Right lobe of liver (tissue), 6 donors: ENCODE measurements around the gene RPUSD3. TPM values are rescaled to one million over a fixed set of nuclear protein-coding genes. Genes with fewer than 3 reads are reported as not detected.
A peak's percentile ranks its signal among the peaks of the same experiment; 100 is the strongest.
"Not testable (repeated sequence)": the region's sequence is repeated elsewhere in the genome, so short reads cannot be mapped to it uniquely, and the experiment has no call there.

Experiments
- ATAC-seq, 4 donors: fragments of 200-7000 bp; cut with Tn5 transposase; one replicate each; pipeline ENCODE4 v1.9.1; 2020; ENCODE audit warnings: mild to moderate bottlenecking in 4 of 4, moderate library complexity in 4 of 4
- DNase-seq, 3 donors: peaks; one replicate each; pipeline ENCODE4 v3.0.0-alpha.2; 2020
- H3K27ac ChIP-seq, 3 donors: fragments of 200-600 bp; one replicate each; pipeline ENCODE4 v1.8.0; 2022
- H3K27me3 ChIP-seq, 2 donors: fragments of 200-600 bp; one replicate each; pipeline ENCODE4 v1.8.0; 2022
- H3K36me3 ChIP-seq, 4 donors: fragments of 200-600 bp; sonication (generic) in 1 of 4; one replicate each; pipeline versions ENCODE4 v1.5.1 to v1.8.0; 2017 to 2022; ENCODE audit warnings: control low read depth in 1 of 4
- H3K4me1 ChIP-seq, 4 donors: fragments of 200-600 bp; sonication (generic) in 1 of 4; one replicate each; pipeline versions ENCODE4 v1.5.1 to v1.8.0; 2017 to 2022; ENCODE audit warnings: control low read depth in 1 of 4
- H3K4me3 ChIP-seq, 3 donors: fragments of 200-600 bp; one replicate each; pipeline ENCODE4 v1.8.0; 2022
- H3K9me3 ChIP-seq, 4 donors: fragments of 200-600 bp; sonication (generic) in 1 of 4; one replicate each; pipeline versions ENCODE4 v1.5.1 to v1.8.0; 2017 to 2022; ENCODE audit warnings: control low read depth in 1 of 4
- CTCF ChIP-seq, 4 donors: fragments of 200-600 bp in 3 of 4; fragments of 450-650 bp in 1 of 4; IDR thresholded peaks; one replicate each; pipeline versions ENCODE4 v1.5.1 to v1.8.0; 2016 to 2022; ENCODE audit warnings: antibody characterized with exemption in 4 of 4, mild to moderate bottlenecking in 2 of 4
- POLR2A ChIP-seq: fragments of 450-650 bp; IDR thresholded peaks from one replicate; pipeline ENCODE4 v1.6.1; 2017; ENCODE audit warnings: antibody characterized with exemption, mild to moderate bottlenecking
- WGBS: methylation state at CpG from one replicate; pipeline ENCODE4 v1.1.6; 2018; ENCODE audit warnings: low coverage, low lambda C conversion rate; ENCODE audit not compliant: insufficient coverage; ENCODE audit errors: missing lambda C conversion rate; 5-methylcytosine and 5-hydroxymethylcytosine counted together
- intact Hi-C, 2 donors: fragments of 100-400 bp; cut with DNase I; formaldehyde crosslinking; loops; one replicate each; pipeline versions ENCODE4 v1.11.2 to v1.14.1; 2022
- total RNA-seq, 6 experiments: library from RNA; depleted of rRNA in 2 of 6; stranded (reverse); fragments of >200 nt in 2 of 6; fragmentation: NEBNext Ultra II Directional in 3 of 6; extraction: Animal tissue kit (Norgen Biotek cat#: 25700) in 3 of 6; gene quantifications; one replicate each; pipeline versions ENCODE4 v1.1.0 to v1.2.4, GENCODE V29; 2016 to 2023
- donor health status: DM: no; HTN: yes; CAD: no.
- donor health status: DM: no; HTN: no; CAD: no.
- donor health status: DM: no; HTN: no; CAD: no.
- donor health status: DM: no; HTN: yes; CAD: no.
- donor health status: DM: no; HTN: yes; CAD: no.

Gene RPUSD3
- total RNA-seq, 6 experiments from 2014 or later = 15.8 to 34.6 (median 22.4) TPM

GRCh38 chr3:9876991-9877390, 33.2 kb upstream of the RPUSD3 start:
- no peaks in the 10 kb centered on the region for H3K9me3 ChIP-seq
- DNase-seq (no peak), ATAC-seq (peak in 2 of 4 donors; percentile 30 to 32)
- no peak overlapping the region for H3K4me3 ChIP-seq
- intact Hi-C loops = no loop called here
- TF ChIP-seq CTCF (IDR thresholded peaks at IDR 0.05) = no peak
- no peak for TF ChIP-seq POLR2A
- WGBS = 50% methylated on average over 1 of the region's 12 CpGs
- no peaks in the 10 kb centered on the region for H3K27me3 ChIP-seq
- no peaks in the 10 kb centered on the region for H3K36me3 ChIP-seq
- H3K4me1 ChIP-seq = no peaks in the 10 kb centered on the region
- H3K27ac ChIP-seq = no peak overlapping the region

GRCh38 chr3:9876255-9876654, 32.4 kb upstream of the RPUSD3 start:
- H3K27me3 ChIP-seq, DNase-seq, ATAC-seq, H3K4me1 ChIP-seq, H3K9me3 ChIP-seq, H3K36me3 ChIP-seq, H3K4me3 ChIP-seq, intact Hi-C loops, H3K27ac ChIP-seq: not testable (repeated sequence)
- WGBS = 66% methylated on average over 4 of the region's 4 CpGs

GRCh38 chr3:9875448-9875847, 31.6 kb upstream of the RPUSD3 start:
- H3K4me1 ChIP-seq = no peaks in the 10 kb centered on the region
- H3K27ac ChIP-seq = no peak overlapping the region
- ATAC-seq = no peak
- TF ChIP-seq CTCF (IDR thresholded peaks at IDR 0.05) = no peak
- no peak for TF ChIP-seq POLR2A
- H3K27me3 ChIP-seq = no peaks in the 10 kb centered on the region
- H3K36me3 ChIP-seq = no peaks in the 10 kb centered on the region
- no peaks in the 10 kb centered on the region for H3K9me3 ChIP-seq
- intact Hi-C loops = no loop called here
- no peak overlapping the region for H3K4me3 ChIP-seq
- no peak for DNase-seq

- H3K9me3 ChIP-seq, intact Hi-C loops, H3K27me3 ChIP-seq, H3K27ac ChIP-seq, H3K4me3 ChIP-seq, DNase-seq, ATAC-seq, H3K36me3 ChIP-seq, H3K4me1 ChIP-seq: not testable (repeated sequence)
- 97% methylated on average over 5 of the region's 5 CpGs for WGBS
Measured at GRCh38 chr3:9872067-9872466, 28.3 kb upstream of the RPUSD3 start.

- TF ChIP-seq CTCF (IDR thresholded peaks at IDR 0.05) = no peak
- TF ChIP-seq POLR2A = no peak
- no peaks in the 10 kb centered on the region for H3K27me3 ChIP-seq
- H3K4me3 ChIP-seq = no peak overlapping the region
- no peaks in the 10 kb centered on the region for H3K9me3 ChIP-seq
- intact Hi-C loops = no loop called here
- 40% methylated on average over 1 of the region's 1 CpG for WGBS
- no peak overlapping the region for H3K27ac ChIP-seq
- no peak for DNase-seq
- H3K36me3 ChIP-seq = no peaks in the 10 kb centered on the region
- H3K4me1 ChIP-seq = no peaks in the 10 kb centered on the region
- ATAC-seq = no peak
Measured at GRCh38 chr3:9870978-9871377, 27.2 kb upstream of the RPUSD3 start.

GRCh38 chr3:9869955-9870354, 26.1 kb upstream of the RPUSD3 start:
- Histone ChIP-seq H3K27me3 (no peaks in the 10 kb centered on the region), H3K4me1 (no peaks in the 10 kb centered on the region), H3K9me3 (no peaks in the 10 kb centered on the region), H3K36me3 (no peaks in the 10 kb centered on the region), H3K4me3 (no peak overlapping the region), H3K27ac (no peak overlapping the region)
- TF ChIP-seq CTCF (IDR thresholded peaks at IDR 0.05) (no peak), POLR2A (no peak)
- intact Hi-C loops = no loop called here
- WGBS = no CpG with 5 or more reads among the region's 5 CpGs
- DNase-seq (no peak), ATAC-seq (no peak)
